Measurements from ENCODE around the gene DLG5. TPM values are rescaled to one million over a fixed set of nuclear protein-coding genes. Genes with fewer than 3 reads are reported as not detected.

The DLG5 gene
- polyA plus RNA-seq, 2 of the 4 experiments (the other 2 are of a cell fraction), result 17.0 to 30.9 TPM

GRCh38 chr10:77970869-77971803 lies 44.6 kb upstream of the DLG5 start:
- peak; percentile 24 to 49 for DNase-seq (ENCODE audit: low read depth in 1 of 2, low spot score in 1 of 2)
- ChIA-PET CTCF (no interaction called here), POLR2A (no interaction called here)
- ATAC-seq, result peak; percentile 66 to 75; a peak in 5 of 6 replicates
- no peak for TF ChIP-seq FOSL2 (IDR thresholded peaks at IDR 0.05)
- no peak for TF ChIP-seq FOSL2 (CRISPR knock-in tag; IDR thresholded peaks at IDR 0.05)
- TF ChIP-seq GATA3 (IDR thresholded peaks at IDR 0.05; ENCODE audit: borderline replicate concordance), result 0 out of 2 replicates have a peak, but pooled peaks have one; percentile 28
- no peak for TF ChIP-seq ELK1 (IDR thresholded peaks at IDR 0.05; ENCODE audit: low read depth, low read length)
- no peak for TF ChIP-seq CHD4 (IDR thresholded peaks at IDR 0.05; ENCODE audit: borderline replicate concordance)
- no peak for TF ChIP-seq ESRRA (IDR thresholded peaks at IDR 0.05; ENCODE audit: borderline replicate concordance, low read length)
- TF ChIP-seq HEYL (CRISPR knock-in tag; IDR thresholded peaks at IDR 0.05), result no peak
- TF ChIP-seq EHMT2 (IDR thresholded peaks at IDR 0.05; ENCODE audit: low read depth), result no peak
- Histone ChIP-seq H3K4me2 (peak overlapping the region; percentile 41), H3K27ac (peak overlapping the region; percentile 18 to 40; a peak in 3 of 6 replicates), H3K4me1 (peaks cover 17% of the 10 kb centered on the region), H3K9me3 (no peaks in the 10 kb centered on the region), H3K4me3 (no peak overlapping the region)
- 62% methylated on average over 7 of the region's 7 CpGs for WGBS (ENCODE audit: missing lambda C conversion rate)
- no peak for FAIRE-seq

- POLR2A ChIA-PET, result no interaction called here
- WGBS (ENCODE audit: missing lambda C conversion rate), result 81% methylated on average over 4 of the region's 4 CpGs
- no peak for ATAC-seq
Observed at GRCh38 chr10:77969114-77969513, 42.6 kb upstream of the DLG5 start.

DNA sequence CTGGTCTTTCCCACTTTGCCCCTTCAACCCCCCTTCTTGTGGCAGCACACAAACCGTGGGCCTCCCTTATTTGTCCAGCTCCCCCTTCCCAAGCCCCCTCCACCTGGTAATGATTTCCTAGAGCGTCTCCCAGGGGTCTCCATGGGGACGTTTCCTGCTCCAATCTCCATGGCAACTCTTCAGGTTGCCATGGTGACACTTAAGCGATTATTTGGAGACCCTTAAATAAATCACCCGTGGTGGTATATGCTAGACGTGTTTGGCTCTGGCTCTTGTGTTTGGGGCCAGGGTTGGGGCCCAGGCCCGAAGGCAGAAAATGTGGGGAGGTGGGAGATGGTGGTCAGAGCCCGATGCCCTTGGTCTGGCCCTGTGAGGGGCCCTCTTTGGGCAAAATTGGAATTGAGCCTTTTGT lies 41.1 kb upstream of the DLG5 start:
- Histone ChIP-seq H3K4me1 (peaks cover 11% of the 10 kb centered on the region), H3K9me3 (peaks cover 13% of the 10 kb centered on the region; the same call in 2 of the 3 replicates), H3K4me2 (no peak overlapping the region), H3K4me3 (no peak overlapping the region), H3K27ac (no peak overlapping the region)
- DNase-seq (ENCODE audit: low read depth in 1 of 2, low spot score in 1 of 2) (no peak), FAIRE-seq (no peak), ATAC-seq (no peak)
- no peak for TF ChIP-seq PHF8 (IDR thresholded peaks at IDR 0.05; ENCODE audit: borderline replicate concordance, low read depth)
- CTCF ChIA-PET, result interaction anchor here (1.7 kb wide), 1 partner anchor 121 kb away, joined by 4 read pairs; no protein-coding TSS in a partner anchor
- POLR2A ChIA-PET, result no interaction called here
- 68% methylated on average over 8 of the region's 8 CpGs for WGBS (ENCODE audit: missing lambda C conversion rate)

More at GRCh38 chr10:77969114-77969513, 42.6 kb upstream of the DLG5 start:
- H3K4me2 ChIP-seq, result no peak overlapping the region
- no peak overlapping the region for H3K4me3 ChIP-seq
- no peak overlapping the region for H3K27ac ChIP-seq
- TF ChIP-seq RARB (CRISPR knock-in tag; IDR thresholded peaks at IDR 0.05) (no peak), KDM5A (IDR thresholded peaks at IDR 0.05) (no peak), FOSL2 (IDR thresholded peaks at IDR 0.05) (no peak), FOSL2 (CRISPR knock-in tag; IDR thresholded peaks at IDR 0.05) (no peak), MAZ (IDR thresholded peaks at IDR 0.05; ENCODE audit: borderline replicate concordance, low read depth, low read length) (no peak)
- CTCF ChIA-PET, result interaction anchor here (1.2 to 1.7 kb wide), 4 partner anchors 13 to 122 kb away, joined by 3 to 4 read pairs (median 4); no protein-coding TSS in a partner anchor
- FAIRE-seq (no peak), DNase-seq (ENCODE audit: low read depth in 1 of 2, low spot score in 1 of 2) (no peak)
- peaks cover 11% of the 10 kb centered on the region for H3K4me1 ChIP-seq
- peaks cover 9% of the 10 kb centered on the region; the same call in 2 of the 3 replicates for H3K9me3 ChIP-seq

- POLR2A ChIA-PET, result no interaction called here
- CTCF ChIA-PET, result no interaction called here
- no peak for TF ChIP-seq RFX5 (IDR thresholded peaks at IDR 0.05)
- TF ChIP-seq KDM1A (IDR thresholded peaks at IDR 0.05; ENCODE audit: low read depth), result no peak
- TF ChIP-seq CBX2 (IDR thresholded peaks at IDR 0.05; ENCODE audit: borderline replicate concordance, low read depth), result no peak
- no peak for TF ChIP-seq ZC3H11A (IDR thresholded peaks at IDR 0.05)
- no peak for TF ChIP-seq HOXB5 (CRISPR knock-in tag; IDR thresholded peaks at IDR 0.05)
- TF ChIP-seq ELK1 (IDR thresholded peaks at IDR 0.05; ENCODE audit: low read depth, low read length), result no peak
- Histone ChIP-seq H3K4me3 (no peak overlapping the region), H3K9me3 (peaks cover 13% of the 10 kb centered on the region; the same call in 2 of the 3 replicates), H3K4me2 (no peak overlapping the region), H3K27ac (no peak overlapping the region), H3K4me1 (no peaks in the 10 kb centered on the region)
- FAIRE-seq, result no peak
- no peak for ATAC-seq
- no peak for DNase-seq (ENCODE audit: low read depth in 1 of 2, low spot score in 1 of 2)
- WGBS (ENCODE audit: missing lambda C conversion rate), result 72% methylated on average over 5 of the region's 5 CpGs
Observed at GRCh38 chr10:77965294-77965693, 38.7 kb upstream of the DLG5 start.

Data from A549 (cell line).